SK-N-SH (cell line): Measurements from ENCODE around the gene GABARAPL2. TPM values are rescaled to one million over a fixed set of nuclear protein-coding genes. Genes with fewer than 3 reads are reported as not detected.

Source experiments
- CTCF ChIA-PET: fragments of 300-600, 350-600 bp; formaldehyde crosslinking; extraction: SDS; loops from one replicate; lab custom pipeline; 2021; lab: Yijun Ruan, JAX
- POLR2A ChIA-PET: fragments of 350-600 bp; sonication (Branson Sonifier 250); formaldehyde crosslinking; extraction: SDS; loops from one replicate; lab custom pipeline; 2020; ENCODE audit warnings: antibody characterized with exemption, inconsistent platforms; lab: Yijun Ruan, JAX
- DNase-seq: peaks from one replicate; pipeline ENCODE4 v3.0.0; 2012
- H2AFZ ChIP-seq: fragments of 200-600 bp; sonication (generic); 2 replicates; pipeline ENCODE4 v1.8.1; 2016; ENCODE audit warnings: antibody characterized with exemption, mild to moderate bottlenecking, low read depth
- H3F3A ChIP-seq: fragments of 200-600 bp; sonication (generic); replicated peaks from 2 replicates; pipeline ENCODE3; 2016; ENCODE audit warnings: antibody characterized with exemption, mild to moderate bottlenecking; ENCODE audit not compliant: insufficient read depth
- H3K27ac ChIP-seq, 2 experiments: fragments of 200-500 bp in 1 of 2; fragments of 200-600 bp in 1 of 2; sonication (Bioruptor generic) in 1 of 2; sonication (generic), shearing (Covaris generic) in 1 of 2; 2 replicates each; pipeline versions ENCODE4 v1.5.1 to v1.6.1; 2014 to 2016; ENCODE audit warnings: low read depth in 2 of 2, inconsistent platforms in 1 of 2, low read length in 1 of 2, mild to moderate bottlenecking in 1 of 2, mixed read lengths in 1 of 2
- H3K27me3 ChIP-seq: fragments of 200-600 bp; sonication (generic), shearing (Covaris generic); 2 replicates; pipeline ENCODE4 v1.6.1; 2016; ENCODE audit warnings: mixed run types; ENCODE audit not compliant: insufficient read depth
- H3K36me3 ChIP-seq, 2 experiments: fragments of 200-500 bp in 1 of 2; fragments of 200-600 bp in 1 of 2; sonication (Bioruptor generic) in 1 of 2; sonication (generic) in 1 of 2; replicated peaks in 1 of 2; 2 replicates each; pipeline versions ENCODE3 to v1.5.1; 2014 to 2016; ENCODE audit warnings: low read length in 1 of 2, mild to moderate bottlenecking in 1 of 2; ENCODE audit not compliant: insufficient read depth in 2 of 2, control insufficient read depth in 1 of 2
- H3K4me1 ChIP-seq, 2 experiments: fragments of 200-500 bp in 1 of 2; fragments of 200-600 bp in 1 of 2; sonication (Bioruptor generic) in 1 of 2; sonication (generic), shearing (Covaris generic) in 1 of 2; 2 replicates each; pipeline versions ENCODE4 v1.5.1 to v1.6.1; 2014 to 2016; ENCODE audit warnings: low read depth in 1 of 2, low read length in 1 of 2, mixed run types in 1 of 2; ENCODE audit not compliant: insufficient read depth in 2 of 2, control insufficient read depth in 1 of 2
- H3K4me2 ChIP-seq: fragments of 200-600 bp; sonication (generic), shearing (Covaris generic); 2 replicates; pipeline ENCODE4 v1.6.1; 2017; ENCODE audit warnings: mixed run types
- H3K4me3 ChIP-seq, 2 experiments: fragments of 200-500 bp in 1 of 2; fragments of 200-600 bp in 1 of 2; sonication (Bioruptor generic) in 1 of 2; sonication (generic), shearing (Covaris generic) in 1 of 2; 2 replicates each; pipeline versions ENCODE4 v1.5.1 to v1.8.1; 2014 to 2016; ENCODE audit warnings: low read depth in 2 of 2, inconsistent platforms in 1 of 2, low read length in 1 of 2, mild to moderate bottlenecking in 1 of 2, mixed read lengths in 1 of 2, moderate library complexity in 1 of 2
- H3K79me2 ChIP-seq: fragments of 200-600 bp; sonication (generic); 2 replicates; pipeline ENCODE4 v1.8.1; 2017; ENCODE audit warnings: mild to moderate bottlenecking; ENCODE audit not compliant: insufficient read depth
- H3K9ac ChIP-seq: fragments of 200-600 bp; sonication (generic); 2 replicates; pipeline ENCODE4 v1.6.1; 2017; ENCODE audit warnings: mixed run types
- H3K9me2 ChIP-seq: fragments of 200-600 bp; sonication (generic); 2 replicates; pipeline ENCODE4 v1.6.1; 2017; ENCODE audit warnings: mixed run types
- H3K9me3 ChIP-seq: fragments of 200-600 bp; sonication (generic); 2 replicates; pipeline ENCODE4 v1.6.1; 2017; ENCODE audit warnings: mixed run types, mild to moderate bottlenecking, moderate library complexity
- H4K20me1 ChIP-seq: fragments of 200-600 bp; sonication (generic); 2 replicates; pipeline ENCODE4 v1.6.1; 2017; ENCODE audit warnings: mild to moderate bottlenecking, mixed run types; ENCODE audit not compliant: insufficient read depth
- CTCF ChIP-seq: fragments of 200-600 bp; sonication (generic); IDR thresholded peaks from 2 replicates; pipeline ENCODE4 v1.6.1; 2017; ENCODE audit warnings: antibody characterized with exemption, mild to moderate bottlenecking, moderate library complexity
- ELF1 ChIP-seq: IDR thresholded peaks from 2 replicates; pipeline ENCODE4 v1.4.0; 2012
- EZH2phosphoT487 ChIP-seq: fragments of 200-600 bp; sonication (generic); IDR thresholded peaks from 2 replicates; pipeline ENCODE4 v1.6.1; 2017; ENCODE audit warnings: low read depth, mixed run types, mild to moderate bottlenecking, antibody characterized with exemption, moderate library complexity, borderline replicate concordance
- FOXJ3 ChIP-seq: sonication (generic); formaldehyde crosslinking; IDR thresholded peaks from 2 replicates; pipeline ENCODE4 v1.5.1; 2020; ENCODE audit warnings: mild to moderate bottlenecking, missing genetic modification reagents
- FOXM1 ChIP-seq: IDR thresholded peaks from 2 replicates; pipeline ENCODE4 v1.4.0; 2012; ENCODE audit warnings: low read depth, mild to moderate bottlenecking
- MEF2A ChIP-seq: IDR thresholded peaks from 2 replicates; pipeline ENCODE4 v1.4.0; 2012; ENCODE audit warnings: low read depth, borderline replicate concordance
- MXI1 ChIP-seq: IDR thresholded peaks from 2 replicates; pipeline ENCODE4 v1.6.1; 2012; ENCODE audit warnings: mild to moderate bottlenecking, low read depth, low read length, improper control_type of control experiment
- NFIC ChIP-seq: IDR thresholded peaks from 2 replicates; pipeline ENCODE4 v1.4.0; 2012; ENCODE audit warnings: borderline replicate concordance
- NRF1 ChIP-seq: IDR thresholded peaks from 2 replicates; pipeline ENCODE4 v1.6.1; 2012; ENCODE audit warnings: low read depth, mild to moderate bottlenecking, low read length
- POLR2AphosphoS5 ChIP-seq: IDR thresholded peaks from 2 replicates; pipeline ENCODE4 v1.6.1; 2012; ENCODE audit warnings: low read depth, low read length
- RAD21 ChIP-seq: IDR thresholded peaks from 2 replicates; pipeline ENCODE4 v1.6.1; 2012; ENCODE audit warnings: mild to moderate bottlenecking, low read length
- RFX5 ChIP-seq: IDR thresholded peaks from 2 replicates; pipeline ENCODE4 v1.6.1; 2012; ENCODE audit warnings: mild to moderate bottlenecking, improper control_type of control experiment, low read length
- RXRA ChIP-seq: IDR thresholded peaks from 2 replicates; pipeline ENCODE4 v1.4.0; 2012; ENCODE audit warnings: low read depth, mild to moderate bottlenecking, borderline replicate concordance
- SIN3A ChIP-seq: IDR thresholded peaks from 2 replicates; pipeline ENCODE4 v1.6.1; 2012; ENCODE audit warnings: low read depth, mild to moderate bottlenecking, low read length, moderate library complexity, borderline replicate concordance
- SMC3 ChIP-seq: IDR thresholded peaks from 2 replicates; pipeline ENCODE4 v1.6.1; 2012; ENCODE audit warnings: low read depth, low read length, improper control_type of control experiment
- TCF12 ChIP-seq: IDR thresholded peaks from 2 replicates; pipeline ENCODE4 v1.4.0; 2012
- TEAD4 ChIP-seq: IDR thresholded peaks from 2 replicates; pipeline ENCODE4 v1.4.0; 2012; ENCODE audit warnings: mild to moderate bottlenecking, borderline replicate concordance; ENCODE audit not compliant: insufficient read depth
- USF1 ChIP-seq: IDR thresholded peaks from 2 replicates; pipeline ENCODE4 v1.4.0; 2012; ENCODE audit warnings: low read depth, borderline replicate concordance
- USF2 ChIP-seq: fragments of 150-350 bp; IDR thresholded peaks from 2 replicates; pipeline ENCODE4 v1.6.1; 2017; ENCODE audit warnings: antibody characterized with exemption, low read length, low read depth, borderline replicate concordance
- YY1 ChIP-seq: IDR thresholded peaks from 2 replicates; pipeline ENCODE4 v1.4.0; 2012; ENCODE audit warnings: low read depth, mild to moderate bottlenecking
- ZBTB33 ChIP-seq: IDR thresholded peaks from 2 replicates; pipeline ENCODE4 v1.4.0; 2012; ENCODE audit warnings: low read depth, borderline replicate concordance
- WGBS: methylation state at CpG from one replicate; pipeline ENCODE4 v1.1.6; 2017; ENCODE audit warnings: low lambda C conversion rate; 5-methylcytosine and 5-hydroxymethylcytosine counted together
- polyA plus RNA-seq, 3 experiments: library from polyadenylated mRNA; depleted of rRNA; stranded (reverse); fragments of >200 nt; gene quantifications; 2 replicates each; pipeline ENCODE4 v1.2.3, GENCODE V29; 2012

GABARAPL2 gene
- polyA plus RNA-seq, 1 of the 3 experiments (the other 2 are of a cell fraction) = 135 TPM

GRCh38 chr16:75617121-75617520, 50.9 kb downstream of the GABARAPL2 start (continued):
- TF ChIP-seq USF2 (no peak), EZH2phosphoT487 (no peak)
- TF ChIP-seq, all 33 proteins: peak for 0

GRCh38 chr16:75618780-75619179, 52.6 kb downstream of the GABARAPL2 start:
- ChIA-PET CTCF (interaction anchor here (5.1 kb wide), 1 partner anchor 147 kb away, joined by 37 read pairs; no protein-coding TSS in a partner anchor), POLR2A (no interaction called here)
- Histone ChIP-seq H3K27ac (no peak overlapping the region), H3K4me3 (no peak overlapping the region), H3K4me2 (no peak overlapping the region), H3K4me1 (peaks cover 14 to 17% of the 10 kb centered on the region in 2 experiments), H4K20me1 (peaks cover 4% of the 10 kb centered on the region; the same call in 1 of the 2 replicates), H3K9me3 (no peaks in the 10 kb centered on the region), H2AFZ (no peak overlapping the region), H3K27me3 (no peaks in the 10 kb centered on the region), H3K9me2 (no peaks in the 10 kb centered on the region), H3F3A (peaks cover 25% of the 10 kb centered on the region), H3K79me2 (peaks cover 21% of the 10 kb centered on the region), H3K36me3 (peaks cover 41 to 45% of the 10 kb centered on the region in 2 experiments), H3K9ac (no peak overlapping the region)
- no peak for TF ChIP-seq USF1
- no peak for TF ChIP-seq TCF12
- TF ChIP-seq ELF1 = no peak
- no peak for TF ChIP-seq EZH2phosphoT487
- no peak for TF ChIP-seq ZBTB33
- no peak for TF ChIP-seq SMC3
- no peak for TF ChIP-seq TEAD4
- TF ChIP-seq YY1 = no peak
- TF ChIP-seq NRF1 = no peak
- no peak for TF ChIP-seq RFX5
- TF ChIP-seq FOXM1 = no peak
- TF ChIP-seq MEF2A = no peak
- no peak for TF ChIP-seq CTCF
- TF ChIP-seq RXRA = no peak
- no peak for TF ChIP-seq FOXJ3 (CRISPR knock-in tag)
- no peak for TF ChIP-seq MXI1
- no peak for TF ChIP-seq POLR2AphosphoS5
- TF ChIP-seq RAD21 = no peak
- TF ChIP-seq NFIC = no peak
- no peak for TF ChIP-seq SIN3A
- 100% methylated on average over 2 of the region's 2 CpGs for WGBS
- DNase-seq = no peak
